HL-60 (cell line): ENCODE results near the gene SHROOM3.

Source experiments
- CTCF ChIP-seq: IDR thresholded peaks from one replicate; pipeline ENCODE4 v1.5.1; 2011; ENCODE audit warnings: low read length, control low read depth, inconsistent platforms; ENCODE audit not compliant: insufficient read depth
- REST ChIP-seq: IDR thresholded peaks from 2 replicates; pipeline ENCODE4 v1.6.1; 2012; ENCODE audit warnings: low read depth; ENCODE audit not compliant: insufficient replicate concordance

- TF ChIP-seq CTCF (no peak), REST (no peak)
Observed at GRCh38 chr4:76680952-76681351, 245.9 kb downstream of the SHROOM3 start.
